Endodermal cell (in vitro differentiated cells): ENCODE data around the gene COLEC11. TPM values are rescaled to one million over a fixed set of nuclear protein-coding genes. Genes with fewer than 3 reads are reported as not detected.

Experiments
- DNase-seq: peaks from one replicate; pipeline ENCODE4 v3.0.0-alpha.2; 2017
- H3K27ac ChIP-seq: 2 replicates; pipeline ENCODE4 v1.5.1; 2013; ENCODE audit warnings: mild to moderate bottlenecking, low read depth, low read length, moderate library complexity
- H3K27me3 ChIP-seq: 2 replicates; pipeline ENCODE4 v1.6.1; 2013; ENCODE audit warnings: mild to moderate bottlenecking, low read length, moderate library complexity; ENCODE audit not compliant: insufficient read depth, control insufficient read depth, poor library complexity, severe bottlenecking
- H3K36me3 ChIP-seq: 2 replicates; pipeline ENCODE4 v1.7.0; 2013; ENCODE audit warnings: mild to moderate bottlenecking, low read length, moderate library complexity; ENCODE audit not compliant: control insufficient read depth, insufficient read depth
- H3K4me1 ChIP-seq: one replicate; pipeline ENCODE4 v1.7.0; 2013; ENCODE audit warnings: low read length; ENCODE audit not compliant: control insufficient read depth, insufficient read depth
- H3K4me3 ChIP-seq: 2 replicates; pipeline ENCODE4 v1.5.1; 2013; ENCODE audit warnings: mild to moderate bottlenecking, low read length, moderate library complexity
- H3K9ac ChIP-seq: 2 replicates; pipeline ENCODE4 v1.6.1; 2013; ENCODE audit warnings: mild to moderate bottlenecking, low read length, moderate library complexity; ENCODE audit not compliant: poor library complexity, severe bottlenecking; ENCODE audit errors: extremely low read depth
- H3K9me3 ChIP-seq: 2 replicates; pipeline ENCODE4 v1.6.1; 2013; ENCODE audit warnings: mild to moderate bottlenecking, low read length, moderate library complexity; ENCODE audit not compliant: control insufficient read depth
- H3K27ac Mint-ChIP-seq: 2 replicates; pipeline ENCODE4 v1.8.0; 2020; ENCODE audit warnings: mixed read lengths
- H3K27me3 Mint-ChIP-seq: 2 replicates; pipeline ENCODE4 v1.8.0; 2021; ENCODE audit warnings: mild to moderate bottlenecking, mixed read lengths; ENCODE audit not compliant: insufficient read depth
- H3K36me3 Mint-ChIP-seq: 2 replicates; pipeline ENCODE4 v1.8.0; 2020; ENCODE audit warnings: low read depth, mixed read lengths
- H3K4me1 Mint-ChIP-seq: 2 replicates; pipeline ENCODE4 v1.8.0; 2020; ENCODE audit warnings: mixed read lengths
- H3K4me3 Mint-ChIP-seq: 2 replicates; pipeline ENCODE4 v1.8.0; 2020; ENCODE audit warnings: mild to moderate bottlenecking, moderate library complexity, mixed read lengths
- H3K9me3 Mint-ChIP-seq: 2 replicates; pipeline ENCODE4 v1.8.0; 2020; ENCODE audit warnings: mild to moderate bottlenecking, mixed read lengths
- WGBS, 2 experiments: methylation state at CpG; one replicate each; pipeline versions ENCODE4 v1.1.5 to v1.1.7; 2013; ENCODE audit warnings: missing lambda C conversion rate in 2 of 2, mixed read lengths in 1 of 2; ENCODE audit not compliant: insufficient coverage in 1 of 2, insufficient read length in 1 of 2; 5-methylcytosine and 5-hydroxymethylcytosine counted together
- total RNA-seq, 2 donors: library from RNA; stranded (reverse); fragmentation: NEBNext Ultra II Directional in 1 of 2; extraction: Animal tissue kit (Norgen Biotek cat#: 25700) in 1 of 2; gene quantifications; 2 replicates in 1 of 2; 3 replicates in 1 of 2; pipeline ENCODE4 v1.2.1, GENCODE V29; 2021
- TF ChIP-seq, protein P1 (sequence below): fragments of 200-600 bp; sonication (generic); conservative IDR thresholded peaks from 2 replicates; pipeline ENCODE4 v1.5.0; 2021; ENCODE audit warnings: antibody characterized with exemption, mild to moderate bottlenecking

COLEC11 gene
- total RNA-seq, 2 donors from 2014 or later: 1.1 to 1.5 TPM

DNA sequence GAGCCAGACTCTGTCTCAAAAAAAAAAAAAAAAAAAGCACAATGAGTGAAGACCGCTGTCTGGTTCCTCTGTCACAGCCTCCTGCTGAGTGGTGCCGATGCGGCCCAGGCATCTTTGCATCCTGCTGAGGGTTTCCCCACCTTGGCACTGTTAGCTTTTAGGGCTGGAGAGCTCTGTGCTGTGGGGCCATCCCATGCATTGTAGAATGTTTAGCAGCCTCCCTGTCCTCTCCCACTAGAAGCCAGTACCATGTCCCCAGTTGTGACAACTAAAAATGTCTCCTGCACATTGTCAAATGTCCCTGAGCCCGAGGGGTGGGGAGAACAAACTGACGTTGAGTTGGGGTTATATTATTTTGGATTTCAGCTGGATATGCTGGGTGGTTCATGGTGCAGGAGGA is 7.9 kb upstream of the COLEC11 start:
- no peak overlapping the region for H3K27ac ChIP-seq
- H3K27me3 ChIP-seq: no peaks in the 10 kb centered on the region
- Mint-ChIP-seq H3K4me1 (peaks cover 7% of the 10 kb centered on the region), H3K36me3 (peaks cover 52% of the 10 kb centered on the region), H3K27ac (no peak overlapping the region), H3K9me3 (peaks cover 8% of the 10 kb centered on the region), H3K27me3 (no peaks in the 10 kb centered on the region), H3K4me3 (no peak overlapping the region)
- no peaks in the 10 kb centered on the region for H3K9me3 ChIP-seq
- no peaks in the 10 kb centered on the region for H3K4me1 ChIP-seq
- 91 to 96% methylated on average over 4 to 5 of the region's 5 CpGs for WGBS, 2 experiments
- H3K4me3 ChIP-seq: no peak overlapping the region
- H3K36me3 ChIP-seq: peaks cover 32% of the 10 kb centered on the region
- DNase-seq: no peak
- no peak overlapping the region for H3K9ac ChIP-seq
- TF ChIP-seq, protein P1, sequence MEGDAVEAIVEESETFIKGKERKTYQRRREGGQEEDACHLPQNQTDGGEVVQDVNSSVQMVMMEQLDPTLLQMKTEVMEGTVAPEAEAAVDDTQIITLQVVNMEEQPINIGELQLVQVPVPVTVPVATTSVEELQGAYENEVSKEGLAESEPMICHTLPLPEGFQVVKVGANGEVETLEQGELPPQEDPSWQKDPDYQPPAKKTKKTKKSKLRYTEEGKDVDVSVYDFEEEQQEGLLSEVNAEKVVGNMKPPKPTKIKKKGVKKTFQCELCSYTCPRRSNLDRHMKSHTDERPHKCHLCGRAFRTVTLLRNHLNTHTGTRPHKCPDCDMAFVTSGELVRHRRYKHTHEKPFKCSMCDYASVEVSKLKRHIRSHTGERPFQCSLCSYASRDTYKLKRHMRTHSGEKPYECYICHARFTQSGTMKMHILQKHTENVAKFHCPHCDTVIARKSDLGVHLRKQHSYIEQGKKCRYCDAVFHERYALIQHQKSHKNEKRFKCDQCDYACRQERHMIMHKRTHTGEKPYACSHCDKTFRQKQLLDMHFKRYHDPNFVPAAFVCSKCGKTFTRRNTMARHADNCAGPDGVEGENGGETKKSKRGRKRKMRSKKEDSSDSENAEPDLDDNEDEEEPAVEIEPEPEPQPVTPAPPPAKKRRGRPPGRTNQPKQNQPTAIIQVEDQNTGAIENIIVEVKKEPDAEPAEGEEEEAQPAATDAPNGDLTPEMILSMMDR: no peak

DNA sequence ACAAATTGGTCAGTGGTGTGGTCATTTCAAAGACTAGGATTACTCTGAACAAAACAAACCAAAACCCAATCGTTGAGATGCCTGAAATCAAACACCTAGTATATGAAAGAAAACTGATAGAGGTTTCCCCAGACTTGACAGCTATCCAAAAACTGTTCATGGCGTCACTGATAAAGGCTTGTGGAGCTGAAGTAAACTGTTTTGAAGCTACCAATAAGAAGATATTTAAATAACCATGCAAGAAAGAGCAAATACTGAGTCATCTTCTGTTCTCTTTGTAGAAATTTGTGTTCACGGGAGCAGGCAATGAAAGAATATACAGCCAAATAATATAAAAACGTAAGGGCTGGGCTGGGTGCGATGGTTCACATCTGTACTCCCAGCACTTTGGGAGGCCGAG is 7.5 kb upstream of the COLEC11 start:
- Histone ChIP-seq H3K27me3 (no peaks in the 10 kb centered on the region), H3K9ac (no peak overlapping the region), H3K27ac (no peak overlapping the region), H3K4me3 (no peak overlapping the region), H3K9me3 (no peaks in the 10 kb centered on the region), H3K36me3 (peaks cover 29% of the 10 kb centered on the region), H3K4me1 (no peaks in the 10 kb centered on the region)
- TF ChIP-seq, protein P1: no peak
- Mint-ChIP-seq H3K4me1 (peaks cover 7% of the 10 kb centered on the region), H3K36me3 (peaks cover 50% of the 10 kb centered on the region), H3K27me3 (no peaks in the 10 kb centered on the region), H3K27ac (no peak overlapping the region), H3K4me3 (no peak overlapping the region), H3K9me3 (peaks cover 10% of the 10 kb centered on the region)
- WGBS, 2 experiments: 98 to 99% methylated on average over 6 of the region's 6 CpGs
- no peak for DNase-seq

DNA sequence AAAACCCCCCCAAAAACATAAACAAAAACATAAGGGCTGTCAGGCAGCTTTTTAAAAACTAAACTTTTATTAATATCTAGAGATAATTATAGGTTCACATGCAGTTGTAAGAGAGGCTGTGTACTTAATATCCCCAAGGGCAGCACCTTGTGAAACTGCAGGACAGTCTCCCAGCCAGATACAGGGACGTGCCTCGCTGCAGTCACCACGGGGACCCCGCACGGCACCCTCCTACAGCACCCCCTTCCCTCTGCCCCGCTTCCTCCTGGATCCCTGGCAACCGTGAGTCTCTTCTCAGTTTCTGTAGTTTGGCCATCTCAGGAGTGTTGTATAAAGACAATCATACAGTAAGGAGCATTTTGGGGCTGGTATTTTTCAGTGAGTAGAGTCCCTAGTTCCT is 6.8 kb upstream of the COLEC11 start:
- H3K9me3 ChIP-seq: no peaks in the 10 kb centered on the region
- Mint-ChIP-seq H3K4me3 (no peak overlapping the region), H3K9me3 (peaks cover 16% of the 10 kb centered on the region), H3K27ac (no peak overlapping the region), H3K4me1 (peaks cover 7% of the 10 kb centered on the region), H3K27me3 (no peaks in the 10 kb centered on the region), H3K36me3 (peaks cover 51% of the 10 kb centered on the region)
- no peaks in the 10 kb centered on the region for H3K4me1 ChIP-seq
- no peak overlapping the region for H3K27ac ChIP-seq
- DNase-seq: no peak
- TF ChIP-seq, protein P1: no peak
- no peak overlapping the region for H3K4me3 ChIP-seq
- H3K27me3 ChIP-seq: no peaks in the 10 kb centered on the region
- H3K36me3 ChIP-seq: peaks cover 23% of the 10 kb centered on the region
- WGBS, 2 experiments: 92 to 100% methylated on average over 1 to 7 of the region's 7 CpGs
- H3K9ac ChIP-seq: no peak overlapping the region
